Left lung (tissue), 10 donors: Measurements from ENCODE around the gene ZC3H12A. TPM values are rescaled to one million over a fixed set of nuclear protein-coding genes. Genes with fewer than 3 reads are reported as not detected.

Experiments used
- ATAC-seq: fragments of 200-7000 bp; cut with Tn5 transposase; one replicate; pipeline ENCODE4 v1.9.1; 2020; ENCODE audit warnings: moderate library complexity
- DNase-seq, 4 donors: peaks; one replicate each; pipeline ENCODE4 v3.0.0-alpha.2; 2013 to 2020
- H3K27ac ChIP-seq, 2 donors: fragments of 200-600 bp; sonication (generic) in 1 of 2; one replicate each; pipeline versions ENCODE4 v1.5.0 to v1.8.0; 2020 to 2021
- H3K27me3 ChIP-seq, 2 donors: fragments of 200-600 bp; sonication (generic) in 1 of 2; one replicate each; pipeline versions ENCODE4 v1.5.0 to v1.8.0; 2020 to 2021
- H3K36me3 ChIP-seq, 2 donors: fragments of 200-600 bp; sonication (generic) in 1 of 2; one replicate each; pipeline versions ENCODE4 v1.5.0 to v1.8.0; 2020 to 2021
- H3K4me1 ChIP-seq, 2 donors: fragments of 200-600 bp; one replicate each; pipeline ENCODE4 v1.8.0; 2021
- H3K4me3 ChIP-seq, 2 donors: fragments of 200-600 bp; sonication (generic) in 1 of 2; one replicate each; pipeline versions ENCODE4 v1.5.0 to v1.8.0; 2020 to 2021; ENCODE audit warnings: mild to moderate bottlenecking in 1 of 2
- H3K9me3 ChIP-seq, 2 donors: fragments of 200-600 bp; sonication (generic) in 1 of 2; one replicate each; pipeline versions ENCODE4 v1.5.0 to v1.8.0; 2020 to 2021
- CTCF ChIP-seq, 2 donors: fragments of 200-600 bp; sonication (generic) in 1 of 2; IDR thresholded peaks; one replicate each; pipeline versions ENCODE4 v1.5.0 to v1.8.0; 2021; ENCODE audit warnings: antibody characterized with exemption in 2 of 2
- intact Hi-C, 2 donors: fragments of 100-400 bp; cut with DNase I; formaldehyde crosslinking; loops; one replicate each; pipeline versions ENCODE4 v1.11.2 to v1.14.2; 2022
- microRNA-seq, 2 donors: library from miRNA; unstranded; fragments of <30 nt; microRNA quantifications; one replicate each; pipeline ENCODE4, GENCODE V29; 2019
- polyA plus RNA-seq, 6 donors: library from polyadenylated mRNA; unstranded; fragments of 120-200 nt; gene quantifications; one replicate each; pipeline ENCODE4 v1.2.1, GENCODE V29; 2013; ENCODE audit not compliant: insufficient read length in 6 of 6
- total RNA-seq, 2 donors: library from RNA; stranded (reverse); fragmentation: NEBNext Ultra II Directional; extraction: Animal tissue kit (Norgen Biotek cat#: 25700); gene quantifications; one replicate each; pipeline ENCODE4 v1.2.1, GENCODE V29; 2021
- donor health status: DM: no; HTN: yes; CAD: no.
- donor health status: DM: no; HTN: no; CAD: no.

The ZC3H12A gene
- total and polyA plus RNA-seq, 8 donors: 1.1 to 28.0 (median 2.3) TPM

- H3K36me3 ChIP-seq: peaks cover 0 to 34% of the 10 kb centered on the region in 2 donors
- no peak for TF ChIP-seq CTCF (IDR thresholded peaks at IDR 0.05)
- DNase-seq (no peak), ATAC-seq (no peak)
- peak overlapping the region; percentile 61 to 67 for H3K27ac ChIP-seq
- no peaks in the 10 kb centered on the region for H3K9me3 ChIP-seq
- no peak overlapping the region for H3K4me3 ChIP-seq
- peaks cover 0 to 9% of the 10 kb centered on the region in 2 donors for H3K4me1 ChIP-seq
- no peaks in the 10 kb centered on the region for H3K27me3 ChIP-seq
- intact Hi-C loops: no loop called here
Measured at GRCh38 chr1:37533317-37534093, 59.1 kb downstream of the ZC3H12A start.

Small RNA genes lying within 50 kb of the gene (microRNA-seq; reads per million reads assigned to microRNA genes)
- gene MIR5581 (0.67 to 0.82 reads per million in 2 donors), gene MIR6732 (0 to 0.67 reads per million in 2 donors)

Other genes starting within 250 kb of the ZC3H12A start
- gene MEAF6, start 40.2 kb downstream of the ZC3H12A start, total RNA-seq: 10 to 100 TPM; 47.7 to 56.0 TPM
- gene MEAF6, start 40.2 kb downstream of the ZC3H12A start, polyA plus RNA-seq: 10 to 100 TPM; 84.2 to 94.7 (median 87.9) TPM
- gene SNIP1, start 79.7 kb downstream of the ZC3H12A start, total RNA-seq: 10 to 100 TPM; 12.3 to 12.6 TPM
- gene SNIP1, start 79.7 kb downstream of the ZC3H12A start, polyA plus RNA-seq: 10 to 100 TPM; 12.3 to 17.3 (median 14.3) TPM
- 10 to 100 TPM; 17.9 to 24.1 TPM for gene DNALI1, start 82.4 kb downstream of the ZC3H12A start, total RNA-seq
- gene DNALI1, start 82.4 kb downstream of the ZC3H12A start, polyA plus RNA-seq: 10 to 100 TPM; 44.3 to 60.5 (median 51.6) TPM
- gene GNL2, start 121.4 kb downstream of the ZC3H12A start, total RNA-seq: 10 to 100 TPM; 32.2 to 41.8 TPM
- 10 to 100 TPM; 56.6 to 70.8 (median 65.3) TPM for gene GNL2, start 121.4 kb downstream of the ZC3H12A start, polyA plus RNA-seq
- 1 to 10 TPM in 1 of 2 donors, under 1 TPM in 1; 0.52 to 1.2 TPM for gene RSPO1, start 160.3 kb downstream of the ZC3H12A start, total RNA-seq
- gene RSPO1, start 160.3 kb downstream of the ZC3H12A start, polyA plus RNA-seq: 1 to 10 TPM in 5 of 6 donors, under 1 TPM in 1; 0.93 to 2.2 (median 1.6) TPM
- 1 to 10 TPM; 3.4 to 5.8 TPM for gene CDCA8, start 217.9 kb downstream of the ZC3H12A start, total RNA-seq
- 10 to 100 TPM; 12.9 to 32.6 (median 16.4) TPM for gene CDCA8, start 217.9 kb downstream of the ZC3H12A start, polyA plus RNA-seq